ENCODE data around the gene F7. TPM values are rescaled to one million over a fixed set of nuclear protein-coding genes. Genes with fewer than 3 reads are reported as not detected.

The F7 gene
- total RNA-seq (2021) (0.26 to 1.5 TPM (median 1.3 TPM) in 3 replicates), Bru-seq, nascent RNA (percentile 16 among the genes with signal in this experiment)
- long read RNA-seq, experiment 1: 0 reads
- long read RNA-seq, experiment 2, partial matches to known transcripts: 0 of 2 reads
- long read RNA-seq, experiment 2, other reads (novel, unspliced or antisense): 2 of 2 reads
- long read RNA-seq, experiment 3: 0 reads

GRCh38 chr13:113105032-113105920, at the start of gene F7:
Gene F7, plus strand, starts transcription at chr13:113105791. Its CDS starts 51 bp downstream, at chr13:113105842.
- no peak for ATAC-seq
- no peak within 1 kb of the TSS for H3K27ac Mint-ChIP-seq
- CTCF ChIA-PET: interaction anchor here (1.2 kb wide), 1 partner anchor 15 kb away, joined by 3 read pairs; no protein-coding TSS in a partner anchor
- no peaks in the 10 kb centered on the region for H3K36me3 Mint-ChIP-seq
- POLR2A ChIA-PET: interaction anchor here (0.8 kb wide), 1 partner anchor 15 kb away, joined by 3 read pairs; no protein-coding TSS in a partner anchor
- no peaks in the 10 kb centered on the region for H3K9me3 Mint-ChIP-seq
- TF ChIP-seq USF2 (CRISPR knock-in tag; IDR thresholded peaks at IDR 0.05) (peak; percentile 60), ZNF423 (CRISPR knock-in tag; IDR thresholded peaks at IDR 0.05) (0 out of 2 replicates have a peak, but pooled peaks have one; percentile 29), JUN (CRISPR knock-in tag; IDR thresholded peaks at IDR 0.05) (no peak), GABPB1 (CRISPR knock-in tag; IDR thresholded peaks at IDR 0.05) (peak; percentile 96), USF1 (CRISPR knock-in tag; IDR thresholded peaks at IDR 0.05) (peak; percentile 35; the same call in 1 of the 2 replicates), MAX (CRISPR knock-in tag; IDR thresholded peaks at IDR 0.05) (peak; percentile 10; the same call in 1 of the 2 replicates), FOXP4 (CRISPR knock-in tag; IDR thresholded peaks at IDR 0.05) (no peak), ZNF281 (CRISPR knock-in tag; IDR thresholded peaks at IDR 0.05) (0 out of 2 replicates have a peak, but pooled peaks have one; percentile 61), ATF6 (CRISPR knock-in tag; IDR thresholded peaks at IDR 0.05) (no peak)
- peaks cover 11% of the 10 kb centered on the region for H3K4me1 Mint-ChIP-seq
- peaks cover 15% of the 10 kb centered on the region for H3K27me3 Mint-ChIP-seq (ENCODE audit: low read depth)
- no peak for DNase-seq (ENCODE audit: low spot score)
- H3K4me3 Mint-ChIP-seq: no peak within 1 kb of the TSS

- ATAC-seq (no peak), DNase-seq (ENCODE audit: low spot score) (no peak)
- ChIA-PET CTCF (no interaction called here), POLR2A (no interaction called here)
- Mint-ChIP-seq H3K27ac (no peak overlapping the region), H3K36me3 (no peaks in the 10 kb centered on the region), H3K4me3 (no peak overlapping the region), H3K9me3 (no peaks in the 10 kb centered on the region), H3K4me1 (peaks cover 7% of the 10 kb centered on the region), H3K27me3 (ENCODE audit: low read depth) (no peaks in the 10 kb centered on the region)
- TF ChIP-seq ESRRA (CRISPR knock-in tag; IDR thresholded peaks at IDR 0.05; ENCODE audit: borderline replicate concordance) (no peak), CTCF (IDR thresholded peaks at IDR 0.05) (no peak), STAT6 (CRISPR knock-in tag; conservative IDR thresholded peaks at IDR 0.05; ENCODE audit: low read depth) (no peak), IRF2 (CRISPR knock-in tag; IDR thresholded peaks at IDR 0.05; ENCODE audit: borderline replicate concordance, low read depth) (no peak), FOXP4 (CRISPR knock-in tag; IDR thresholded peaks at IDR 0.05) (no peak)
Measured at GRCh38 chr13:113057084-113057483, 48.5 kb upstream of the F7 start.

Measured in WTC11 (cell line).